Testis (tissue), 2 donors: ENCODE data around the gene PLOD3.

ENCODE experiments used
- CTCF ChIP-seq, 3 experiments: fragments of 450-650 bp in 2 of 3; fragments of 200-600 bp in 1 of 3; sonication (generic) in 1 of 3; IDR thresholded peaks; one replicate each; pipeline ENCODE4 v1.5.1; 2016 to 2019; ENCODE audit warnings: antibody characterized with exemption in 3 of 3, mild to moderate bottlenecking in 2 of 3, moderate library complexity in 1 of 3
- POLR2A ChIP-seq: fragments of 450-650 bp; IDR thresholded peaks from one replicate; pipeline ENCODE4 v1.6.1; 2017; ENCODE audit warnings: antibody characterized with exemption, mild to moderate bottlenecking, moderate library complexity

- TF ChIP-seq CTCF (IDR thresholded peaks at IDR 0.05): no peak
- no peak for TF ChIP-seq POLR2A
These were observed 52.1 kb downstream of the PLOD3 start, which contains the start of gene VGF for GRCh38 chr7:101165075-101165957.
